Cardiac septum (tissue), 1 donor: ENCODE results near the gene GNG4. TPM values are rescaled to one million over a fixed set of nuclear protein-coding genes. Genes with fewer than 3 reads are reported as not detected.
"Not testable (repeated sequence)": the region's sequence is repeated elsewhere in the genome, so short reads cannot be mapped to it uniquely, and the experiment has no call there.

Experiments
- DNase-seq: peaks from one replicate; pipeline ENCODE4 v3.0.0-alpha.2; 2020; ENCODE audit warnings: low spot score
- intact Hi-C: fragments of 100-400 bp; cut with DNase I; formaldehyde crosslinking; loops from one replicate; pipeline ENCODE4 v1.14.0; 2022
- total RNA-seq: library from RNA; stranded (reverse); fragmentation: NEBNext Ultra II Directional; extraction: Animal tissue kit (Norgen Biotek cat#: 25700); gene quantifications from one replicate; pipeline ENCODE4 v1.2.1, GENCODE V29; 2021
- donor health status: DM: no; HTN: no; CAD: no.

Gene GNG4
- total RNA-seq, 1 donor from 2014 or later: 0.24 TPM

DNA sequence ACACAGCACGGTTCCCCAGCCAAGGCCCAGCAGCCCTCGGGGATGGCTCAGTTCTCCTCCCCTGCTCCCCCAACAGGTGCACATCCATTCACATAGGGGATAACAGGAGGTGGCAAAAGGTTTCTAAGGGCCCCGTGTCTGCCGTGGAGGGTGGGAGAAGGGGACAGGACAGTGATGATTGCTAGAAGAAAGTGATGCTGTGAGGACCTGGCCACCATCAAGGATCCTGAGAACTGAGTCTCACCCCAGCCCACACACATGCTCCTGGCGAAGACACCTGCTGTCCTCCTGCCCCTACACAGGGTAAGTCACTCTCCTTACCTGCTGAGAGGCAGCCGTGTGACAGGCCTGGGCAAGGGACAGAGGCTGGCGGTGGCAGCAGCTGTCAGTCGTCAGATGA is 54.5 kb downstream of the GNG4 start:
- DNase-seq: no peak
- intact Hi-C loops: no loop called here

DNA sequence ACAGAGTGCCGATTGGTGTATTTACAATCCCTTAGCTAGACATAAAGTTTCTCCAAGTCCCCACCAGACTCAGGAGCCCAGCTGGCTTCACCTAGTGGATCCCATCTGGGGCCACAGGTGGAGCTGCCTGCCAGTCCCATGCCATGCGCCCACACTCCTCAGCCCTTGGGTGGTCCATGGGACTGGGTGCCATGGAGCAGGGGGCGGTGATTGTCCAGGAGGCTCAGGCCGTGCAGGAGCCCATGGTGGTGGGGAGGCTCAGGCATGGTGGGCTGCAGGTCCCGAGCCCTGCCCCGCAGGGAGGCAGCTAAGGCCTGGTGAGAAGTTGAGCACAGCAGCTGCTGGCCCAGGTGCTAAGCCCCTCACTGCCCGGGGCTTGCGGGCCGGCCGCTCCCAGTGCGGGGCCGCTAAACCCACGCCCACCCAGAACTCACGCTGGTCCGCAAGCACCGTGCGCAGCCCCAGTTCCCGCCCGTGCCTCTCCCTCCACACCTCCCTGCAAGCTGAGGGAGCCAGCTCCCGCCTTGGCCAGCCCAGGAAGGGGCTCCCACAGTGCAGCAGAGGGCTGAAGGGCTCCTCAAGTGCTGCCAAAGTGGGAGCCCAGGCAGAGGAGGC is 55.2 kb downstream of the GNG4 start:
- intact Hi-C loops, DNase-seq: not testable (repeated sequence)

GRCh38 chr1:235588916-235589515 is 60.6 kb downstream of the GNG4 start:
- intact Hi-C loops: no loop called here
- no peak for DNase-seq

- intact Hi-C loops: no loop called here
- DNase-seq: no peak
Observed at GRCh38 chr1:235588156-235588555, 61.4 kb downstream of the GNG4 start.

DNA sequence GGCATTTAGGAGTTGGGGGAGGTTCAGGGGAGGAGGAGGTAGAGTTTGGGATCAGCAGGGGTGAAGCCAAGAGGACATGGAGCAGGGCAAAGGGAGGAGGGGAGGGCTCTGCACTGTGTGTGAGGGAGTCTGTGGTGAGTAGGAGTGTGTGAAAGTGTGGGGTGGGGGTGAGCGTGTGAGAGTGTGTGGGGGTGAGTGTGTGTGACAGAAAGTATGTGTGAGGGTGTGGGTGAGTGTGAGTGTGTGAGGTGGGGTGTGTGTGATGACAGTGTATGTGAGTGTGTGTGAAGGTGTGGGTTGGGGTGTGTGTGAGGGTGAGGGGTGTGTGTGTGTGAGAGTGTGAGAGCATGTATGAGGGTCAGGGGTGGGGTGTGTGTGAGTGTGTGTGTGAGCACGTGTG is 62.6 kb downstream of the GNG4 start:
- DNase-seq: no peak
- intact Hi-C loops: no loop called here

DNA sequence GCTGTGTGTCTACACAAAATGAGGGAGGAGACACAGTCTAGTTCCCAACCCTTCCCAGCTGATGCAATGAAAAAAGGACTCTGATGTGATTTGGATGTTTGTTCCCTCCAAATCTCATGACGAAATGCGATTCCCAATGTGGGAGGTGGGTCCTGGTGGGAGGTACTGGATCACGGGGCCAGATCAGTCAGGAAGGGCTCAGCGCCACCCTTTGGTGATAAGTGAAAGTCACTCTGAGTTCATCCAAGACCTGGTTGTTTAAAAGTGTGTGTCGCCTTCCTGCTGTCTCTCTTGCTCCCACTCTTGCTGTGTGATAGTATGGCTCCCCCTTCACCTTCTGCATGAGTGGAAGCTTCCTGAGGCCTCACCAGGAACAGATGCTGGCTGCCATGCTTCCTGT is 63.2 kb downstream of the GNG4 start:
- intact Hi-C loops: no loop called here
- no peak for DNase-seq

DNA sequence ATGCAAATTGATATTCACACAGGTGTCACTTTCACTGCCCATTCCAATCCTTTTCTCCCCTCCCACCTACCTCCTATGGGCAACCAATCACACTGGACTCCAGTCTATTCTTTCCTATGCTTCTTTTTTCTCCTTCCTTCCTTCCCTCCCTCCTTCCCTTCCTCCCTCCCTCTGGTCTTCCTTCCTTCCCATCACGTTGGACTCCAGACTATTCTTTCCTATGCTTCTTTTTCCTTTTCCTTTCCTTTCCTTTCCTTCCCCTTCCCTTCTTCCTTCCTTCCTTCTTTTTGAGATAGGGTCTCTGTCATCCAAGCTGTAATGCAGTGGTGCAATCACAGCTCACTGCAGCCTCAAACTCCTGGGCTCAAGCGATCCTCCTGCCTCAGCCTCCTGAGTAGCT is 64.6 kb downstream of the GNG4 start:
- intact Hi-C loops: no loop called here
- no peak for DNase-seq

DNA sequence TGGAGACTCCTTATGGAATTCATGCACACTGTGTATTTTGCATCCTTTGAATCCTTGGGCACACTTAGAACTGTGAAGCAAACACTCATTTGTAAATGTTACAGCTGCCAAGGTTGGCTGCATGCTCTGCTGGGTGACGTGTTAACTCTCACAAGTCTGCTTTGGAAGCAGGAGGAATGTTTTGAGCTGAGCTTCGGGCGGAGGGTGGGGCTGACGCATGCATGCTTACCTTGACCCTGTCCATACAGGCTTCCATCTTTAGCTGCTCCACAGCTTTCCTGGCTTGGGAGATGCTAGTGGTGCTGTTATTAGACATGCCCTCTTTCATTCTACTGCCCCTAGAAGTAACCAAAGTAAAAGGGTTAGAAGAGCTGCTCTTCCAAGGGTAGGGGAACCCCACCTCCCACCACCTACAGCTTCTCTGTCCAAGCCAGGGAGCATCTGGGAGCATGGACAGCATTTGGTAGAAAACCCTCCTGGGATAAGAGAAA is 66.0 kb downstream of the GNG4 start:
- intact Hi-C loops: no loop called here
- DNase-seq: no peak

DNA sequence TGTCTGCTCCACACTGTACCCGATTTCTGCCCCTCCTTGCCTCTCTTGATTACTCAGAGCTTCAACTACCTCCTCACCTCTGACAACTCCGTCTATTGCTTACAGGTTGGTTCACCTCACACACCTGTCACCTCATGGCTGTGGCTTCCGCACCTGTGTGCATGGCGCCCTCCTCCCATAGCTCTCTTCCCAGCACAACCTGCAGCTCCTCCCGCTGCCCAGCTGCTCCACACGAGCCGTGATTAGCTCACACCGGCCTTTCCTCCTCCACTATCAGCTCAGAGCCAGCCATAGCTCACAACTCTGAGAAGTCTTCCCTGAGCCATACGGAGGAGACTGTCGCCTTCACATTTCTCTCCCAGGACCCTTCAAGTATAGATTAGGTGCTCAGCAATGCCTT is 67.5 kb downstream of the GNG4 start:
- DNase-seq: no peak
- intact Hi-C loops: no loop called here

DNA sequence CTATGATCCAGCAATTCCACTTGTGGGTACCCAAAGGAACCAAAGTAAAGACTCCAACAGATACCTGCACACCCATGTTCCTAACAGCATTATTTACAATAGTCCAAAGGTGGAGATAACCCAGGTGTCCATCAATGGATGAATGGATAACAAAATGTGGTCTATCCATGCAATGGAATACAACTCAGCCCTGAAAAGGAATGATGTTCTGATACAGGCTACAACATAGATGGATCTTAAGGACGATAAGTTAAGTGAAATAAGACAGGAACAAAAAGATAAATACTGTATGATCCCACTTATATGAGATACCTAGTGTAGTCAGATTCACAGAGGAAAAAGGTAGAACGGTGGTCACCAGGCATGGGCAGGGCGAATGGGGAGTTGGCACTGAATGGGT is 69.7 kb downstream of the GNG4 start:
- DNase-seq: no peak
- intact Hi-C loops: no loop called here

DNA sequence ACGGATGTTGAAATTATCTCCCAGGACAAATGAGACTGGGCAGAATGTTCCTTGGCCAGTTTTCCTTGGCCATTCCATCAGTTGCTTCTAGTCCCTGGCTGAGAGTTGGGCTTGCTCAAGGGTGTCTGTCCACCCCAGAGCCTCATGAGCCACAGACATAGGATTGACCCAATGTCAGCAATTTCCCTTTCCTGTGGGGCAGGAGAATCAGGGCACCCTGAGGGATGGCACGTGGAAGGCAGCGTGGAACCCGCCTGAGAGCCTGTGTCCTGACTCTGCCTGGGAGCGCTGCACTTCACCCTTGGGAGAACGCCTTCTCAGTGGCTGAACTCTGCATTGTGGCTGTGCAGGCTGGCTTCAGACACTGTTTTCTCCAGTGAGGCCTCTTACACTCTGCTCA is 74.0 kb downstream of the GNG4 start:
- DNase-seq: no peak
- intact Hi-C loops: no loop called here

- intact Hi-C loops: no loop called here
- no peak for DNase-seq
Observed at GRCh38 chr1:235573880-235574279, 75.7 kb downstream of the GNG4 start.

GRCh38 chr1:235572971-235573370 is 76.6 kb downstream of the GNG4 start:
- DNase-seq, intact Hi-C loops: not testable (repeated sequence)

DNA sequence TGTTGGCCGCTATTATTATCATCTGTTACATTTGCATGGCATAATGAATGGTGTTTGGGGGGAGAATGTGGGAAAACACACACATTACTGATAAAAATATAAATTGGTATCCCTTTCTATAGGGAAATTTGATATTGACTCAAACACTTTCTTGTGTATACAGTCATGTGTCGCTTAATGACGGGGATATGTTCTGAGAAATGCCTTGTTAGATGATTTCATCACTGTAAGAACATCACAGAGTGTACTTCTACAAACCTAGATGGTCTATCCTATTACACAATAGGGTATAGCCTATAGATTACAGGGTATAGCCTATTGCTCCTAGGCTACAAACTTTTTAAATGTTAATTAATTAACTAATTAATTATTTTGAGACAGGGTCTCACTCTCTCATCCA is 78.1 kb downstream of the GNG4 start:
- no peak for DNase-seq
- intact Hi-C loops: no loop called here

DNA sequence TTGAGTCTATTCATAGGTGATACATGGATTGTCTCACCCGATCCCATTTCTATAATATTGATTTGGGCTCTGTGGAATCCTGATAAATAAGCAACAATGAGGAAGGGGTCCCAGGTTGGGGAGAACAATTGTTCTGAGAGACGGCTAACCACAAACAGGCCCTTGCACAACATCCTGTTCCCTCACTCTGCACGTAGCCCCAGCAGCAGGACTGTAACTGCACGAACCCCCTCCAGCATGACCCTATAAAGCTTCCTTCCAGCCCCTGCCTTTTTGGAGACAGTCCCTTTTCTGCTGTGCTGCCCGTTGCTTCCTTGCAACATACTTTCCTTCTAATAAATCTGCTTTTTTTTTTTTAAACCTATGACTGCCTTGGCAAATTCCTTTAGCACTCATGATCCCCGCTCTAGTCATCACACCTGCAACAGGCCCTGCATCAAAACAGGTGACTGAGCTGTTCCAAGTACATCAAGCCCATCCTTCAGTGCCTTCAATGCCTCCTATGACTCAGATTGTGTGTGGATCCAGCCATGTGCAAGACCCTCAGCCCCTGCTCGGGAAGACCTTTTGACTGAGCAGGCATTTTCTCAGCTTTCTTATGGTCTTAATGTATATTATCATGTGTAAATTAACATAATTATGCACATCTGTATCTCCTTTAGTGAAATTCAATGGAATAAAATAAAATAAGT is 81.6 kb downstream of the GNG4 start:
- DNase-seq: no peak
- intact Hi-C loops: no loop called here

- DNase-seq: no peak
- intact Hi-C loops: no loop called here
Observed at GRCh38 chr1:235566084-235566483, 83.5 kb downstream of the GNG4 start.

DNA sequence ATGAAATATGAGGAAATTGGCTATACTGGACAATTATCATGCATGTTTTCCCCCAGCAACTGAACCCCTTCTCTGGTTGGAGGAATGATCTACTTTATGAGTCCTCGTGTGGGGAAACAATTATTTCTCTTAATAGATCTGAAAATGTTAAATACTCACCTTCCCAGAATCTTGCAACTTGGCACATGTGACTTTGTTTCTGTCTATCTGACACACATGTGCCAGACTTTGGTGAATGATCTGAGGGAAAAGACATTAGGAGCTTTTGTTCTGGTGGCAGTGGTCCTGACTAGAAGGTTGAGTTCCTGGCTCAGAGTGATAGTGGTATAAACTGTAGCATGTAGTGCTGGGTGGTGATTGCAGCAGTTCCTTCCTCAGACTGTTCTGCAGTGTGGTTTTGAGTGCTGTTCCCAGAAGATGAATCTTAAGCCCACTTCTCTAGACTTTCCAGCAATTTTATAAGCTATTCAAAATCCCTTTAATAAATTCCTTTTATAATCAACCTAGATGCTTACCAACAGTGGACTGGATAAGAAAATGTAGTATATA is 86.0 kb downstream of the GNG4 start:
- intact Hi-C loops: no loop called here
- DNase-seq: no peak

GRCh38 chr1:235562589-235562988 is 87.0 kb downstream of the GNG4 start:
- intact Hi-C loops: no loop called here
- no peak for DNase-seq

DNA sequence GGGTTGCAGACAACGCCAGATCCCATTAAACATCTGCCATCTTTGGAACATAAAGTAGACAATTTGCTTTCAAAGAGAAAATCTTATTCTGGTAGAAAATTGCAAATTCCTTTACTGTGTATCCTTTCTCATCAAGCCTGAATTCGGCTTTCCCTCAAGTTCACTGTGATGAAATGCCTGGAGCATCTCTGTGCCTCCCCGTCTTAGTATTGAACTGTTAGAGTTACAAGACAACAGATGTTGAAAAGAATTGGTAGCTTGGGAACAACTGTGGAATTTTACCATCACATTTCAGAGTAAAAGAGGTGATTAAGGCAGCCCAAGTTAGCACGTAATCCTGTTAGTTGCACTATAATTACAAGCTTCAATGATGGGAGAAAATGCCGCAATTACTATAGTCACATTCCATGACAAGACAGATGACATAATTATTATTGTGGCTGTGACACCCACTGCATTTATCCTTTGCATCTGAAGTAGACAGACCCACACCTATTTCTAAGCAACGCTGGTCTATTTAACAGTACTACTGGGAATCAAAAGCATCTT is 90.9 kb downstream of the GNG4 start:
- DNase-seq: no peak
- intact Hi-C loops: no loop called here

- no peak for DNase-seq
- intact Hi-C loops: no loop called here
Observed at GRCh38 chr1:235557495-235557894, 92.1 kb downstream of the GNG4 start.

DNA sequence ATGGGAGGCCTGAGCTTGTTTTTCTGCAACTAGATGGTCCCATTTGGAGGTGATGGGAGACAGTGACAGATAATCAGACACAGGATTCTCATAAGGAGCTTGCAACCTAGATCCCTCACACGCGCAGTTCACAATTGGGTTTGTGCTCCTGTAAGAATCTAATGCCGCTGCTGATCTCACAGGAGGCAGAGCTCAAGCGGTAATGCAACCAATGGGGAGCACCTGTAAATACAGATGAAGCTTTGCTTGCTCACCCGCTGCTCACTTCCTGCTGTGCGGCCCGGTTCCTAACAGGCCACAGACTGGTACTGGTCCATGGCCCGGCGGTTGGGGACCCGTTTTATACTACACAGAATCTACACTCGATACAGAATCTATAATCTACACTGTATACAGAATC is 92.8 kb downstream of the GNG4 start:
- intact Hi-C loops: no loop called here
- DNase-seq: no peak
